ENCODE results near the gene SIN3A. TPM values are rescaled to one million over a fixed set of nuclear protein-coding genes. Genes with fewer than 3 reads are reported as not detected.

The SIN3A gene
- total RNA-seq, 2 experiments from 2014 or later, result 44.2 to 103 TPM

DNA sequence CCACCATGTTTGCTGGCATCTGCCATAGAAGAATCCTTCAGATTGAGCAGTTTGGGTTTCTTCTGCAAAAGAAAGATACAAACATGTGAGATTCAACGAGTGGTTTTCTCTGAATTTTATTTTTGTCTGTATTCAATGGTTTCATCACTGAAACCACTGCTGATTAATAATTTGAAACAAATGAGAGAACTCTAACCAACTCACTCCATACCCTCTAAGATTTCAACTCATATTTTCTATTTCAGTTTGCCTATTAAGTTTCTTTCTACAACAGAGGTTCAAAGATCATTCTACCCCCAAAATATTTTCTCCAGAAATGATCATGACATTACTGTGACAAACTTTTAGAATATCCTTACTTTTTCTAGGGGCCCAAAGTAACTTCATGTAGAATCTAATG is 44.4 kb downstream of the SIN3A start:
- CTCF ChIA-PET (ENCODE audit: unreplicated experiment), result no interaction called here
- no peaks in the 10 kb centered on the region for H3K9me3 ChIP-seq (ENCODE audit: low read length)
- no peak for DNase-seq (ENCODE audit: low spot score)
- H3K36me3 ChIP-seq (ENCODE audit: insufficient read depth, low read length), result peaks cover 97% of the 10 kb centered on the region
- TF ChIP-seq, protein P1, sequence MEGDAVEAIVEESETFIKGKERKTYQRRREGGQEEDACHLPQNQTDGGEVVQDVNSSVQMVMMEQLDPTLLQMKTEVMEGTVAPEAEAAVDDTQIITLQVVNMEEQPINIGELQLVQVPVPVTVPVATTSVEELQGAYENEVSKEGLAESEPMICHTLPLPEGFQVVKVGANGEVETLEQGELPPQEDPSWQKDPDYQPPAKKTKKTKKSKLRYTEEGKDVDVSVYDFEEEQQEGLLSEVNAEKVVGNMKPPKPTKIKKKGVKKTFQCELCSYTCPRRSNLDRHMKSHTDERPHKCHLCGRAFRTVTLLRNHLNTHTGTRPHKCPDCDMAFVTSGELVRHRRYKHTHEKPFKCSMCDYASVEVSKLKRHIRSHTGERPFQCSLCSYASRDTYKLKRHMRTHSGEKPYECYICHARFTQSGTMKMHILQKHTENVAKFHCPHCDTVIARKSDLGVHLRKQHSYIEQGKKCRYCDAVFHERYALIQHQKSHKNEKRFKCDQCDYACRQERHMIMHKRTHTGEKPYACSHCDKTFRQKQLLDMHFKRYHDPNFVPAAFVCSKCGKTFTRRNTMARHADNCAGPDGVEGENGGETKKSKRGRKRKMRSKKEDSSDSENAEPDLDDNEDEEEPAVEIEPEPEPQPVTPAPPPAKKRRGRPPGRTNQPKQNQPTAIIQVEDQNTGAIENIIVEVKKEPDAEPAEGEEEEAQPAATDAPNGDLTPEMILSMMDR (conservative IDR thresholded peaks at IDR 0.05; ENCODE audit: low read length), result no peak
- no peak for TF ChIP-seq EZH2phosphoT487 (IDR thresholded peaks at IDR 0.05; ENCODE audit: borderline replicate concordance, low read depth, low read length)
- H4K20me1 ChIP-seq (ENCODE audit: insufficient read depth, low read length), result no peaks in the 10 kb centered on the region
- intact Hi-C loops (cut with micrococcal nuclease; ENCODE audit: unreplicated experiment), result no loop called here
- no TSS peak for BruUV-seq (replicated peaks)
- H2AFZ ChIP-seq (ENCODE audit: low read length), result no peak overlapping the region
- H3K4me3 ChIP-seq (ENCODE audit: low read depth, low read length, poor library complexity, severe bottlenecking), result no peak overlapping the region
- no peaks in the 10 kb centered on the region for H3K9me2 ChIP-seq (ENCODE audit: insufficient read depth, low read length)
- no peak overlapping the region for H3K27ac ChIP-seq (ENCODE audit: low read depth, low read length, poor library complexity, severe bottlenecking)
- H3K79me2 ChIP-seq (ENCODE audit: insufficient read depth, low read depth, low read length), result no peaks in the 10 kb centered on the region
- POLR2A ChIA-PET, result no interaction called here
- H3K4me1 ChIP-seq (ENCODE audit: insufficient read depth, low read length, poor library complexity, severe bottlenecking), result no peaks in the 10 kb centered on the region
- H3K4me2 ChIP-seq (ENCODE audit: low read length), result no peak overlapping the region

- Histone ChIP-seq H4K20me1 (ENCODE audit: insufficient read depth, low read length) (no peaks in the 10 kb centered on the region), H3K4me2 (ENCODE audit: low read length) (no peak overlapping the region), H3K4me3 (ENCODE audit: low read depth, low read length, poor library complexity, severe bottlenecking) (no peak overlapping the region), H3K9me3 (ENCODE audit: low read length) (no peaks in the 10 kb centered on the region), H3K27ac (ENCODE audit: low read depth, low read length, poor library complexity, severe bottlenecking) (no peak overlapping the region), H3K36me3 (ENCODE audit: insufficient read depth, low read length) (peaks cover 94% of the 10 kb centered on the region), H3K79me2 (ENCODE audit: insufficient read depth, low read depth, low read length) (no peaks in the 10 kb centered on the region), H2AFZ (ENCODE audit: low read length) (no peak overlapping the region), H3K4me1 (ENCODE audit: insufficient read depth, low read length, poor library complexity, severe bottlenecking) (no peaks in the 10 kb centered on the region), H3K9me2 (ENCODE audit: insufficient read depth, low read length) (no peaks in the 10 kb centered on the region)
- intact Hi-C loops (cut with micrococcal nuclease; ENCODE audit: unreplicated experiment), result no loop called here
- ChIA-PET POLR2A (interaction anchor here (0.6 to 1.6 kb wide), 2 partner anchors 48 to 222 kb away, joined by 3 to 5 read pairs; partner anchors contain the start of genes SIN3A and SNUPN), CTCF (ENCODE audit: unreplicated experiment) (no interaction called here)
- no TSS peak for BruUV-seq (replicated peaks)
- TF ChIP-seq EZH2phosphoT487 (IDR thresholded peaks at IDR 0.05; ENCODE audit: borderline replicate concordance, low read depth, low read length), result no peak
- DNase-seq (ENCODE audit: low spot score), result no peak
Measured at GRCh38 chr15:75403892-75404291, 47.6 kb downstream of the SIN3A start.

DNA sequence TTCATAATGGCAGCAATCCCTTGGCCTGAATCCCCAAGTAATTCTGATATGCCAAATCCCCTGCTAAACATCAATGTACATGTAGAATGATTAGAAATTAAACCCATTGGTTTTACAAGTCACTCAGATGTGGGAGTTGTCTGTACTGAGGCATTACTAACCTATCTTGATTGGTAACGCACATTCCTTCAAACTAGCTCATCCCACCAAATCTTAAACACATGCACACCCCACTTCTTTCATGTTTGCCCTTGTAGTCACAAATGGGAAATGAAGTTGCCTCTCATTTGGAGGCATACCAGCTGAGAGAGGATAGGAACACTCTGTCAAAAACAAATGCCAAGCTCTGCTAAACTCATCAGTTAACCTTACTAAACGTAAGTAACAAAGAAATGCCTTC is 54.0 kb downstream of the SIN3A start:
- intact Hi-C loops (cut with micrococcal nuclease; ENCODE audit: unreplicated experiment), result no loop called here
- no peak for DNase-seq (ENCODE audit: low spot score)
- no peaks in the 10 kb centered on the region for H4K20me1 ChIP-seq (ENCODE audit: insufficient read depth, low read length)
- H3K36me3 ChIP-seq (ENCODE audit: insufficient read depth, low read length), result peaks cover 96% of the 10 kb centered on the region
- no peak overlapping the region for H3K4me2 ChIP-seq (ENCODE audit: low read length)
- ChIA-PET CTCF (ENCODE audit: unreplicated experiment) (no interaction called here), POLR2A (interaction anchor here (0.8 to 1.1 kb wide), 2 partner anchors 14 to 51 kb away, joined by 3 read pairs; no protein-coding TSS in a partner anchor)
- no peak overlapping the region for H3K27ac ChIP-seq (ENCODE audit: low read depth, low read length, poor library complexity, severe bottlenecking)
- H3K9me3 ChIP-seq (ENCODE audit: low read length), result no peaks in the 10 kb centered on the region
- H2AFZ ChIP-seq (ENCODE audit: low read length), result no peak overlapping the region
- BruUV-seq (replicated peaks), result no TSS peak
- no peak overlapping the region for H3K4me3 ChIP-seq (ENCODE audit: low read depth, low read length, poor library complexity, severe bottlenecking)
- no peaks in the 10 kb centered on the region for H3K9me2 ChIP-seq (ENCODE audit: insufficient read depth, low read length)
- H3K4me1 ChIP-seq (ENCODE audit: insufficient read depth, low read length, poor library complexity, severe bottlenecking), result no peaks in the 10 kb centered on the region
- H3K79me2 ChIP-seq (ENCODE audit: insufficient read depth, low read depth, low read length), result no peaks in the 10 kb centered on the region
- TF ChIP-seq, protein P1 (conservative IDR thresholded peaks at IDR 0.05; ENCODE audit: low read length), result no peak
- TF ChIP-seq EZH2phosphoT487 (IDR thresholded peaks at IDR 0.05; ENCODE audit: borderline replicate concordance, low read depth, low read length), result no peak

Data from OCI-LY7 (cell line).